DND-41 (cell line): ENCODE data around the gene MEFV.

Experiments
- CTCF ChIP-seq: IDR thresholded peaks from 2 replicates; pipeline ENCODE4 v1.5.1; 2012; ENCODE audit warnings: borderline replicate concordance, low read length, moderate library complexity, mild to moderate bottlenecking; ENCODE audit not compliant: poor library complexity, severe bottlenecking; ENCODE audit errors: extremely low read depth
- EZH2 ChIP-seq: IDR thresholded peaks from 3 replicates; pipeline ENCODE4 v1.6.1; 2012; ENCODE audit warnings: borderline replicate concordance, low read depth, mild to moderate bottlenecking, moderate library complexity, low read length, inconsistent platforms; ENCODE audit not compliant: severe bottlenecking

DNA sequence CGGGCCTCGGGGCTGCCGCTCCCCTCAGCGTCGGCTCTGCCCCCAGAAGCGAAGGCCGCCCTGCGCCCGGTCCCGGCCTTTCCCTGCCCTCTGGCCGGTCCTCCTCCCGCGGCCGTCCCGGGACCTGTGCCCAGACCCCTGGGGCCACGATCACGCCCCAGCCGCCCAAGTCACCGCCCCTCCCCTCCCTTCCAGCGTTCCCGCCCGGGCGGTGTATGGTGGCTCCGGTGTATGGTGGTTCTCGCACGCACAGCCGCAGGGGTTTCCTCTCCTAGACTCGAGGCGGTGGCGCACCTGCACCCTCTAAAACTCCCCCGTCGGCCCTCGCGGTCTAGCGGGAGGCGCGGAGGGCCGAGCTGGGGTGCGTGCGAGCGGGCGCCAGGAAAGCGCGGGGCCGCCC lies 38.8 kb upstream of the MEFV start:
- TF ChIP-seq CTCF (no peak), EZH2 (no peak)
